ENCODE measurements around the gene CCSER1. TPM values are rescaled to one million over a fixed set of nuclear protein-coding genes. Genes with fewer than 3 reads are reported as not detected.
"Not testable (repeated sequence)": the region's sequence is repeated elsewhere in the genome, so short reads cannot be mapped to it uniquely, and the experiment has no call there.

The CCSER1 gene
- total and polyA plus RNA-seq, 4 donors: 0.18 to 2.3 (median 1.2) TPM

- TF ChIP-seq ZBTB33 (IDR thresholded peaks at IDR 0.05) (no peak), FOXA1 (IDR thresholded peaks at IDR 0.05) (no peak), EGR1 (IDR thresholded peaks at IDR 0.05; ENCODE audit: low read depth in 2 of 2) (no peak), TAF1 (conservative IDR thresholded peaks at IDR 0.05) (no peak), NR2F2 (IDR thresholded peaks at IDR 0.05) (no peak)
Observed at GRCh38 chr4:91345632-91346031, 1218.4 kb downstream of the CCSER1 start (continued).

GRCh38 chr4:91356496-91356895, 1229.3 kb downstream of the CCSER1 start:
- not testable (repeated sequence) for H3K36me3 ChIP-seq (ENCODE audit: control insufficient read depth in 4 of 4, insufficient read depth in 3 of 4, low read depth in 1 of 4, low read length in 3 of 4); H3K4me3 ChIP-seq (ENCODE audit: low read depth in 1 of 3, low read length in 3 of 3); DNase-seq (ENCODE audit: low spot score); H3K4me1 ChIP-seq (ENCODE audit: control insufficient read depth in 4 of 4, insufficient read depth in 4 of 4, low read length in 3 of 4); H3K9me3 ChIP-seq (ENCODE audit: control insufficient read depth in 4 of 4, low read length in 3 of 4); H3K27ac ChIP-seq (ENCODE audit: low read depth in 1 of 2, low read length in 2 of 2); H3K9ac ChIP-seq (ENCODE audit: low read depth in 1 of 2, low read length in 2 of 2); H3K27me3 ChIP-seq (ENCODE audit: control insufficient read depth in 4 of 4, insufficient read depth in 4 of 4, low read length in 3 of 4)
- WGBS: 82% methylated on average over 4 of the region's 4 CpGs

- WGBS: 78% methylated on average over 3 of the region's 3 CpGs
- not testable (repeated sequence) for H3K9ac ChIP-seq (ENCODE audit: low read depth in 1 of 2, low read length in 2 of 2); H3K27me3 ChIP-seq (ENCODE audit: control insufficient read depth in 4 of 4, insufficient read depth in 4 of 4, low read length in 3 of 4); H3K9me3 ChIP-seq (ENCODE audit: control insufficient read depth in 4 of 4, low read length in 3 of 4); DNase-seq (ENCODE audit: low spot score); H3K27ac ChIP-seq (ENCODE audit: low read depth in 1 of 2, low read length in 2 of 2); H3K36me3 ChIP-seq (ENCODE audit: control insufficient read depth in 4 of 4, insufficient read depth in 3 of 4, low read depth in 1 of 4, low read length in 3 of 4); H3K4me3 ChIP-seq (ENCODE audit: low read depth in 1 of 3, low read length in 3 of 3); H3K4me1 ChIP-seq (ENCODE audit: control insufficient read depth in 4 of 4, insufficient read depth in 4 of 4, low read length in 3 of 4)
Observed at GRCh38 chr4:91358016-91358415, 1230.8 kb downstream of the CCSER1 start.

- not testable (repeated sequence) for DNase-seq (ENCODE audit: low spot score); H3K9me3 ChIP-seq (ENCODE audit: control insufficient read depth in 4 of 4, low read length in 3 of 4); H3K27me3 ChIP-seq (ENCODE audit: control insufficient read depth in 4 of 4, insufficient read depth in 4 of 4, low read length in 3 of 4); H3K4me1 ChIP-seq (ENCODE audit: control insufficient read depth in 4 of 4, insufficient read depth in 4 of 4, low read length in 3 of 4); H3K4me3 ChIP-seq (ENCODE audit: low read depth in 1 of 3, low read length in 3 of 3); H3K36me3 ChIP-seq (ENCODE audit: control insufficient read depth in 4 of 4, insufficient read depth in 3 of 4, low read depth in 1 of 4, low read length in 3 of 4); H3K27ac ChIP-seq (ENCODE audit: low read depth in 1 of 2, low read length in 2 of 2); H3K9ac ChIP-seq (ENCODE audit: low read depth in 1 of 2, low read length in 2 of 2)
- WGBS: 77% methylated on average over 13 of the region's 13 CpGs
Observed at GRCh38 chr4:91358621-91359020, 1231.4 kb downstream of the CCSER1 start.

- no peak overlapping the region for H3K9ac ChIP-seq (ENCODE audit: low read depth in 1 of 2, low read length in 2 of 2)
- TF ChIP-seq HNF4G (IDR thresholded peaks at IDR 0.05) (no peak), ZBTB33 (IDR thresholded peaks at IDR 0.05) (no peak), YY1 (IDR thresholded peaks at IDR 0.05) (no peak), HNF4A (conservative IDR thresholded peaks at IDR 0.05) (no peak)
- no peaks in the 10 kb centered on the region for H3K36me3 ChIP-seq (ENCODE audit: control insufficient read depth in 4 of 4, insufficient read depth in 3 of 4, low read depth in 1 of 4, low read length in 3 of 4)
- no peaks in the 10 kb centered on the region for H3K4me1 ChIP-seq (ENCODE audit: control insufficient read depth in 4 of 4, insufficient read depth in 4 of 4, low read length in 3 of 4)
- no peak overlapping the region for H3K4me3 ChIP-seq (ENCODE audit: low read depth in 1 of 3, low read length in 3 of 3)
- no peak for DNase-seq (ENCODE audit: low spot score)
- WGBS: 64% methylated on average over 8 of the region's 8 CpGs
- no peaks in the 10 kb centered on the region for H3K9me3 ChIP-seq (ENCODE audit: control insufficient read depth in 4 of 4, low read length in 3 of 4)
- no peaks in the 10 kb centered on the region for H3K27me3 ChIP-seq (ENCODE audit: control insufficient read depth in 4 of 4, insufficient read depth in 4 of 4, low read length in 3 of 4)
- H3K27ac ChIP-seq (ENCODE audit: low read depth in 1 of 2, low read length in 2 of 2): no peak overlapping the region
Observed at GRCh38 chr4:91359041-91360031, 1232.1 kb downstream of the CCSER1 start.

All from liver (tissue), 9 donors.